HG03097 (cell line): ENCODE measurements around the gene DENND1B.

Experiments used
- ATAC-seq: cut with Tn5 transposase; IDR thresholded peaks from one replicate; pipeline ENCODE4 v1.9.1; 2021; ENCODE audit not compliant: unreplicated experiment, low FRiP score

The DENND1B gene, protein sequence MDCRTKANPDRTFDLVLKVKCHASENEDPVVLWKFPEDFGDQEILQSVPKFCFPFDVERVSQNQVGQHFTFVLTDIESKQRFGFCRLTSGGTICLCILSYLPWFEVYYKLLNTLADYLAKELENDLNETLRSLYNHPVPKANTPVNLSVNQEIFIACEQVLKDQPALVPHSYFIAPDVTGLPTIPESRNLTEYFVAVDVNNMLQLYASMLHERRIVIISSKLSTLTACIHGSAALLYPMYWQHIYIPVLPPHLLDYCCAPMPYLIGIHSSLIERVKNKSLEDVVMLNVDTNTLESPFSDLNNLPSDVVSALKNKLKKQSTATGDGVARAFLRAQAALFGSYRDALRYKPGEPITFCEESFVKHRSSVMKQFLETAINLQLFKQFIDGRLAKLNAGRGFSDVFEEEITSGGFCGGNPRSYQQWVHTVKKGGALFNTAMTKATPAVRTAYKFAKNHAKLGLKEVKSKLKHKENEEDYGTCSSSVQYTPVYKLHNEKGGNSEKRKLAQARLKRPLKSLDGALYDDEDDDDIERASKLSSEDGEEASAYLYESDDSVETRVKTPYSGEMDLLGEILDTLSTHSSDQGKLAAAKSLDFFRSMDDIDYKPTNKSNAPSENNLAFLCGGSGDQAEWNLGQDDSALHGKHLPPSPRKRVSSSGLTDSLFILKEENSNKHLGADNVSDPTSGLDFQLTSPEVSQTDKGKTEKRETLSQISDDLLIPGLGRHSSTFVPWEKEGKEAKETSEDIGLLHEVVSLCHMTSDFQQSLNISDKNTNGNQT

DNA sequence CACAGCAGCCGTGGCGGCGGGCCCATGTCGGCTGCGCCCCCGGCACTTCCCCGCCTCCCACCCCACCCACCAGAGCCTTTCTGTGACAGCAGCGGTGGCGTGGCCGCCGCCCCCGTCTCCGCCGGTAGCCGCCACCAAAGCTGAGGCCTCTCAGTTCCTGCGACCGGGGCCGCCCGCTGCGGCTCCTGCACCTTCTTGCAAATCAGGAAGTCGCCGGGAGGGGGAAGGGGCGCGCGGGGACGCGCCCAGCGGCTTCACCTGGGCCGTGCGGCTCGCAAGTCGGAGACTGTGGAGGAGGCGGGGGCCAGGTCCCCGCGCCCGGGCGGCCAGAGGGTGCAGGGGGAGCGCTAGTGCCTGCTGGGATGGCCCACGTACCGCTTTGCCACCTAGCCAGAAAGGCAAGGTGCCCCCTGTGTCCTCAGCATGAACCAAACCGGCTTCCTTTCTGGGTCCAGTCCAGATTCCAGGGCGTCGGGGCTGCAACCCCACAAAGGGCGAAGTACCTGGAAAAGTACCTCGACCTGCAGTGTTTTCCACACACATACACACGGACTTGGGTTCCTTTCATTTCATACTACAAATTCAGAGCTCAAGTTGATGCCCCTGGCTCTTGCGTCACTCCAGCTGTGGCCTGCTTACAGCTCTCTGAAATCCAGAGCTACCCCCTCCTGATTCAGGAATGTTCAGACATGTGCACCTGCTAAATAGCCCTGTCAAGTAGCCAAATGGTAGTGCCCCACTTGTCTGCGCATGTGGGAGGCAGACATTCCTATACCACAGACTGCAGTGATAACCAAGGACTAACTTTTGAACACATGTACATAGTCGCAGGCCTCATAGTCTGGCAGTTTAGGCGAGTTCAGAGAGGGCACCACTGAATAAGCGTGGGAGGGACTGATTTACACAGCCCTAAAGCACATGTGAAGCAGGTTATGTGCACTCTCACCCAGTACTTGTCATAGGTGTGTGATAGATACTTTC lies at the start of gene DENND1B:
TSS of gene DENND1B (minus strand) at position 199 of the 981 bp plus-strand sequence. CDS start 325 bp downstream, outside the sequence.
- peak; percentile 80 for ATAC-seq

DNA sequence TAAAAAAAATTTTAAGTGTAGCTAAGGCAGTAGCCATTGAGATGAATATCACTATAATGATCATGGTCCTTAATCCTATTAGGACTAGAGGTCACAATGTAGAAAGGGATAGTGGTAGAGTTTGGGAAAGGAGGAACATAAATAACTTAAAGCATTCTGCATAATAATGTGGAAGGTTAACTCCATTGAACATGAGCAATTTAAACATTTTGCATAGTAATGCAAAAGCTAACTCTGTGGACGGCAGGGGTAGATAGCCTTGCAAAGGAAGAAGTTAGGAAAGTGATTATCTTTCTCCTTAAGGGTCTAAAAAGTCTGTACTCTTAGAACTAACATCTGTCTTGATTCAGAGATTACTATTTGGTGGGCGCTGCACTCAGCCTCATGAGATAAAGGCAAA lies 39.0 kb upstream of the DENND1B start:
- no peak for ATAC-seq

DNA sequence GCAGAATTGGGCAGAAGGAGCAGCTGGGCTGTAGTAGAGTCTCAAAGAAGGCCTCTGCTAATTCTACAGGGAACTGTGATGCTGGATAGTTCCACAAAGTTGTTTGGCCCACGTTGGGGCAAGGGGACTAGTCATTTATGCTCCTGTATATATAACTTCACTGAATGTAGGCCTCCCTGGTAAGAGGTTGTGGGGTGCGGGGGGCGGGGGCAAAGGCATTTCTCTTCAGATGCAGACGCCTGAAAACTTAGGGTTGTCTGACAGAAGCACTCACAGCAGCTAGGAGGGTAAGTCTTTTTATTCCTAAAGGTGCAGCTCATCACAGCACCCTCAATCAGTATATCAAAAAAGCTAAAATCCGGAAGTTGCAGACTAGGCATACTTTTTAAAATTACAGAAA lies 38.5 kb upstream of the DENND1B start:
- ATAC-seq = no peak

DNA sequence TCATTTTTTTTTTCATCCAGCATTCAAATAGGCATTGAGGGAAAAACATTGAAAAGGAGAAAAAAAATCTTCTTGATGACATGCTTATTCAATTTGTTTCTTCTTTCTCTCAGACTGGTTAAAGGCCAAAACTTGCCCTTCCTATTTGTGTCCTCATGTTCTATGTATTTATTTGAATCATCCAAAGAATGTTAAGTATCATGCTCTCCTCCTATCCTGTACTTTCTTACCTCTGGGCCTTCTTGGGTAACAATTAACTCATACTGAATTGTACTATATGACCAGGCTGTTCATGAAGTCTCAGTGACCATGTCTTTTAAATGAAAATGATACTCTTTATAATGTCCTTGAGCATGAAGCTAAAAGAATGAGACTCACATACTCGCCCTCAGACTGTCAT lies 36.5 kb upstream of the DENND1B start:
- no peak for ATAC-seq

DNA sequence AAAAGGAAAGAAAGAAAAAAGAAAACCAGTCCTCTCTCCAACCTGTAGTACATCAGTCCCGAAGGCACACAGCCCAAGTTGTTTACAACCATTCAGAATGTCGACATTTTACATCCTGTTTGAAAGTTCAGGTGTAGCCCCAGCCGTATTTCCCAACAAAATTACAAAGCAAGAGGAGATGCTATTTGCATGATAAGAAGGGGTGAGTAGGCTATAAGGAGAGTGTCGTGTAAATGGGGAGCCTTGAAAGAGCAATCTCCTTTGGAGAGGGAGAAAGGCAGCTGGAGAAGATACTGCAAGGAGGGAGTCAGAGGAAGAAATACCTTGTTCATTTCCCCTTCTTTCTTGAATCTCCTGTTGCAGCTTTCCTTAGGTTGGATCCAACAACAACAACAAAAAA lies 35.5 kb upstream of the DENND1B start:
- ATAC-seq = no peak

DNA sequence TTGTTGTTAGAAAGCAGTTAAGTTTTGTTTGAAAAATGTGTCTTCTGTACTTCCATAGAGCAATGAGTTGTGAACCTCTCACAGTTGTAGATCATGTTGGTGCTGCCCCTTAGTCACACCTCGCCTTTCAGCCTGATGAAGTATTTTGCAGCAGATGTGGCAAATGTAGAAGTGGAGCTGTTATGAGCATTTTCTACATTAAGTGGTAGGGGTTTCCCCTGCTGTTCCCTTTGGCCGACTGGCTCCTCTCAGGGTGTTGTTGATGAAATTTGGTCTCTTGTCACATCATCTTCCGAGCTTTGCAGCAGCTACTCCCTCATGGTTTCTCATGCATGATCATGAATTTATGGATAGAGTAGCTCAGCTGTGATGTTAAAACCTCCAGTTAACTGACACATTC lies 33.6 kb upstream of the DENND1B start:
- no peak for ATAC-seq

DNA sequence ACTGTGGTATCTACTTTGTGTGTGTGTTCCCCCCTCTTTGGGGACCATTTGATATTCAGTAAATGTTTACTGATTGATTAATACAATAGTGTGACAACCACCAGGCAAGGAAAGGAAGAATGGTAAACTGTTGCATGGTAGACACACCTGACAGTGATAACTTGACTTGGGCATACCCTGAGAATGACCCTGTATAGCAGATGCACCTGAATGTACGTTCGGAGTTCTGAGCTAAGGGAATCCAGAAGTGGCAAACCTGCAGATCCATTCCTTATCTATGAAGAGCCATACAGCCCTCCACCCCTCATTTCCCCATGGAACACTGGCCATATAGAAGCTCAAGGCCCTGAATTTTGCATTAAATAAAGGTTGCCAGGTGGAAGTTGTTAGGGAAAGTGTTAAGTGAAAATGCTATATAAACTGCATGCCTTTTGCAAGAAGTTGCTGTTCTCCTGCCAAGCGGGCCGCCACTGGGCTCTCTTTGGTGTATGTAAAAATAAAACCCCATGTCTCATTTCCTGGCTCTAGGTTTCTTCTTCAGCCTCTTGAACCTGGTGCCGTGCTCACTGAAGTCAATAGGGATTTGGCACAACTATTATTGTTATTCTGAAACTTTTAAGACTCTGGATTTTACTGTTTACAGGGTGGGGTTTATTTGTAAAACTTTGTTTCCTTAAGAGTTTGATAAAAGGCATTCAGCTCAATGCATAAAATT lies 32.6 kb upstream of the DENND1B start:
- no peak for ATAC-seq

DNA sequence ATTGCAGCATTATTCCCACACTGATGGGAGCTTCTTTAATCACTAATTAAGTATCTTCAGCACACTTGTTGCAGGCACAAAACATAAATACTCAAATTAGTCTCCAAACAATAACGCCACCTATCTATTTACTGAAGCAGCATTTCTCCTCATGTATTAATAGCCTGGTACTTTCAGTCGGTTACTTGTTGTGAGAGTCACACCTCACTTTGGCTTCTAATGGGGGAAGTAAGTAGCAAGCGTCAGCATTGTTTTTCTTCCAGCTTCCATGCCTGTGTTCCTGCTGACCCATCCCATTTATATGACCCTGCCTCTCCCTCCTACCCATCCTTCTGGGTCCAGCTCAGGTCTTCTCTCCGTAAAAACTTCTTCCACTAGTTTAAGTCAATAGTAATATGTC lies 31.9 kb upstream of the DENND1B start:
- no peak for ATAC-seq

DNA sequence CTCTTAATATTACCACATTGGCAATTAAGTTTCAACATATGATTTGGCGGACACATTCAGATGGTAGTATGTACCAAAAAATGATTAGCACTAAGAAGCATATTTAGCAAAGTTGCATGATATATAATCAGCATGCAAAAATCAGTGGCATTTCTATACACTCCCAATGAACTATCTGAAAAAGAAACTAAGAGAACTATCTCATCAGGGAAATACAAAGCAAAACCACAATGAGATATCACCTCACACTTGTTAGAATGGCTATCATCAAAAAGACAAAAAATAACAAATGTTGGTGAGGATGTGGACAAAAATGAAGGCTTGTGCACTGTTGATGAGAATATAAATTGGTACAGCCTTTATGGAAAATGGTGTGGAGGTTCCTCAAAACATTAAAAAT lies 31.4 kb upstream of the DENND1B start:
- ATAC-seq = no peak

DNA sequence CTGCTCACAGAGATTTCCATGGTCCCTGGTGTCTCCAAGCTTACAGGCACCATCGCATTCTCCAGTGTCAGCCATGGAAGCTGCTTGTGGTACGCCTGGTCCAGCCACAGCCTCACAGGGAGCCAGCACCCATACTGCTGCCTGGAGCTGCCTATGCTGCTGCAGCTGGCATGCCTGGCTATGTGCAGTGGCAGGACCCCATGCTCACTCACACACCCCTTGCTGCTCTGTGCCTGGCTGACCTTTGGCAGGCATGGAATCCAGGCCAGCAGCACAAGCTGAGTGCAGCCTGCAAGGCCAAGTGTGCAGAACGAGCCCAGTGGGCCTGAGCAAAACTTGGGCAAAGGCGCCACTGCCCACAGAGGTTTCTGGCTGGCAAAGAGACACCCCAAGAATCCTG lies 26.4 kb upstream of the DENND1B start:
- ATAC-seq = no peak

DNA sequence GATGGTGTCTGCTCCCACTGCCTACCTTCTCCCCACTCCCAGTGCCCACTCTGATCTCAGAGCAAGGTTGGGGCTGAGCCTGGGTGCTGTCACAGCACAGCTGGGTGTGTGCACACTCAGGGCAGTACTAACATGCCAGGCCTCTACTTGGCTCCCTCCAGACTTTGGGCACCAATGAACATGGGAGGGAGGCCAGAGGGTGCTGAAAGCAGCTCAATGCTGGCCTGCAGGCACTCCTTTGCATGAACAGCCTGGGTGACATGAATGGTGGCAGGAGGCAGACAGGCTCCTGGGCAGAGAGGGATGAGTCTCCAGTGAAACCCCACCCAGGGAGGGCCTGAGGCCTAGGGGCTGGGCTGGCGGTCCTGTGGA lies 25.8 kb upstream of the DENND1B start:
- ATAC-seq = no peak

DNA sequence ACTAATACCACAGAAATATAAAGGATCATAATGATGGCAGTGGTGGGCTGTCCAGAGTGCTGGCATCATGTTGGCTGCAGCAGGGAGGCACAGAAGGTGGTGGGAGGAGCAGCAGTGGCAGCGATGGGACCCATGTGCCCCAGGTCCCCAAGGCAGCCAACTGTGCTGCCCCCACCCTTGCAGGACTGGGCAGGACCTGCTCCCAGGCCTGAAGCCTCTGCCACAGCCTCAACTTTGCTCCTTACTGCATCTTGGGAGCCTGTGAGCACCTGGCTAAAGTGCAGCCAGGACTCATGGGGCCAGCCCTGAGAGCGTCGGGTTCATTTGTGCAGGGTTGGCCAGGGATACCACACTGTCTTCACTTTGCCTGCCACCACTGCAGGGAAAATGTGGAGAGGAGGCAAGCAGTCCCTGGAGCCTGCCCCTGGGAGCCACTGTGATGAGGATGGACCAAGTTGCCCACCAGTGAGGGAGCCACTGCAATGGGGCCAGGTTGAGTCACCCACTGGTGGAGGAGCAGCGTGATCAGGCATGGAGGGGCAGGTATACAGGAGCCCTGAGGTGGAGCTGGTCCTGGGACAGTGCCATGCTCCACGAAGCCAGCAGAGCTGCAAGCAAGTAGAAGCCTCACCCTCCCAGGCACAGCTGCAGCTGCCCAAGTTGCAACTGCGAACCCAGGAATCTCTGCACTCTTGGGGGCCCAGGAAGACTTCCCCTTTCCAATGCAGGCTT lies 25.3 kb upstream of the DENND1B start:
- ATAC-seq = no peak

DNA sequence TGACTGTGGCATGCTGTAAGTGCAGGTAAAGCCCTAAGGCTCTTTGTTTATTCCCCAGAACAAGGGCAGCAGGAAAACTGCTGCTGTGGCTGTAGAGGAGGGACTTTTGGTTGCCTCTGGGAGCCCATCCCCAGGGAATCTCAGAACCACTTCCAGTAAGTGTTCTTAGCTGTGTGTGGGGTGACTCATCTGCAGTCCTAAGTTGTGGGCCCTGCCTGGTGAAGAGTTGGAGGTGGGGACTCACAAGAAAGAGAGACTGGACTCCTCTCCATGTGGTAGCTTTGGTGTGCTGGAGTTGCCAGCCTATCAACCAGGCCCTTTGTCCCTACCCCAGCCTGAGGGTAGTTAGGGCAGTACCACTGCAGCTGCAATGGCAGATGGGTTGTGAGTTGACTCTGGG lies 24.0 kb upstream of the DENND1B start:
- no peak for ATAC-seq

DNA sequence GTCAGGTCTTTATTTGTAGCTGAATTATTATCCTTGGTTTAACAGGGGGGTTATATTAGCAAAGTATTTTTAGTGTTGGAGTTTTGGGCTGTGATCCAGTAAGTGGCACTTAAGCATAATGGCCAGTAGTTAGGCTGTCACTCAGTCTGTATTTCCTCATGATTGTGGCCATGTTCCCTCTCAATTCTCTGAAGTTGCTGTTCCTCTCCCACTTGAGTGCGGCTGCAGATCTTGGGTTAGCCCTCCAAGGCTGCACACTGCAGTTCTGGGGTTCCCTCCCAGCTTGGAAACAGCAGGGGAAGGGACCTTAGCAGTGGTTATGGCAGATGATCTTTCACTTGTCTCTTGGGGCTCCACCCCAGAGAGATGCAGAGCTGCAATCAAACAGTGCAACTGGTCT lies 23.2 kb upstream of the DENND1B start:
- ATAC-seq = no peak

DNA sequence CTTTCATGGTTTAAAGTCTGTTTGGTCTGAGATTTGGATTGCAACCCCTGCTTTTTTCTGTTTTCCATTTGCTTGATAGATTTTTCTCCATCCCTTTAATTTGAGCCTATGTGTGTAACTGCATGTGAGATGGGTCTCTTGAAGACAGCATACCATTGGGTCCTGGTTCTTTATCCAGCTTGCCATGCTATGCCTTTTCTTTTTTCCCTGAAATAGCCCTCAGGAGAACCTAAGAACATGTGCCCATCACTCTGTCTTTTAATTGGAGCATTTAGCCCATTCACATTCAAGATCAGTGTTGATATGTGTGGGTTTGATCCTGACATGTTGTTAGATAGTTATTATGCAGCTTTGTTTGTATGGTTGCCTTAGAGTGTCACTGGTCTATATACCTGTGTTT lies 21.7 kb upstream of the DENND1B start:
- no peak for ATAC-seq

DNA sequence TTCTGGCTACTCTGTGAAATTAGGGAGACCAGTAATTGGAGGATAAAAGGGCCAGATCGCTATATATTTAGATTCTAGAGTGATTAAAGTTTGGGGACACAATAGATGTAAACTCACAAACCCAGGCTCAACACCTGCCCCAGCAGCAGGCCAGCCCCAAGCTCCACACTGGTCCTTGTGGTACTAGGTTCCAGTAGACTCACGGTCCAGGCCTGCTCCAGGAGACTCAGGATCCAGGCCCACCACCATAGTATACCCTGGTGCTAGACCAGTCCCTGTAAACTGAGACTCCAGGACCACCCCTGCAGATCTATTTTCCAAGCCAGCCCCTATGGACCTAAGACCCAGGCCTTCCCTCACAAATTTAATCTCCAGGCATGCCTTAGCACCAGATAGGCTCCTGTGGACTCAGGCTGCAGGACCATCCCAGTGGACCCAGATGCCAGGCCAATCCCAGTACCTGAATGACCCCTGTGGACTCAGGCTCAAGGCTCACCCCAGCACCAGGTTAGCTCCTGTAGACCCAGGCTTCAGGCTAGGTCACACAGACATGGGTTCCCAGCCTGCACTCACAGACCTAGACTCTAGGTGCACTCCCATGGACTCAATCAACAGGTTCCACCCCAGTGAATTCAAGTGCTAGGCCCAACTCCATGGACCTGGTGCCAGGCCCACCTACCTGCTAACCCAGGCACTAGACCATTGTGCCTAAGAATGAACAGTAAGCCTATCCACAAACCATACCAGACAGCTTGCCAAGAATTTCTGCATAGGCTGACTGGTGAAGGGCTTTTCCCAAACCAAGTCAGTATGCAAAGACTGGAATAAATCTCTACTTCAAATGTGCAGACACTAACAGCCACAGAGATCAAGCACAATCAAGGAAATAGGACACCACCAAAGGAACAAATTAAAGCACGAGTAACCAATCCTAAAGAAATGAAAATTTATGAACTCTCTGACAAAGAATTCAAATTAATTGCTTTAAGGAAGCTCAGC lies 13.8 kb upstream of the DENND1B start:
- ATAC-seq = no peak

DNA sequence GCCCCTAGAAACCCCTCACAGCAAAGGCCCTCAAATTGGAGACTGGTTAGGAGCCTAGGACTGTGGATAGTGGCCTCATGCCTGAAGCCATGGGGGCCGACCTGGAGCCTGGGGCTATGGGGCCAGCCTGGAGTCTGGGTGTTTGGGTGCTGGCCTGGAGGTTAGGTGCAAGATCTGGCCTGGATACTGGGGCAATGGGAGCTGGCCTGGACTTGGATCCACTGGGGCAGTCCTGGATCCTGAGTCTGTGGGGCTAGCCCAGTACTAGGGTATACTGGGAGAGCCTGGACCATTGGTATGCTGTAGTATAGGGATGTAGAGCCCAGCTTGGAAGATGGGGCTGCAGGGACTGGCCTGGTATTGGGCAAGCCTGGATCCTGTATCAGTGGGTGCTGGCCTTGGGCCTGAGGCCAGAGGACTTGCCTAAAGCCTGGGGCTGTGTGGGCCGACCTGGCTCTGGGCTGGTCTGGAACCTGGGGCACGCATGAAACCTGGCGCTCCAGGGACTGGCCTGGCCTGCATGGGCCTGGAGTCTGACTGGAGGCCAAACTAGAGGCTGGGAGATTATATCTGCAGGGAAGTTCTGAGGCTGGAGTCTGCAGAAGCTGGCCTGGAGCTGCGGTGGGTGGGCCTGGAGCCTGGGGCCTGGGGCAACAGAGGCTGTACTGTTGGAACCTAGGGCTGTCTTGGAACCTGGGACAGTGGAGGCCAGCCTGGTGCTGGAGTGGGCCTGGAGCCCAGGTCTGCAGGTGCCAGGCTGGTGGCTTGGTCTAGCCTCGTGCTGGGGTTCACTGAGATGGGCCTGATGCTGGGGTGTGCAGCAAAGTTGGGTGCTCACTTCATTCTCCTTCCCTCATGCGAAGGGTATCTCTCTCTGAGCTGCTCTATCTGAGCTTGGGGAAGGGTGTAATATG lies 12.6 kb upstream of the DENND1B start:
- ATAC-seq = no peak
